IPS-20b (cell line): ENCODE data around the gene KRTAP10-8.
"Not testable (repeated sequence)": the region's sequence is repeated elsewhere in the genome, so short reads cannot be mapped to it uniquely, and the experiment has no call there.

Experiments used
- H3K27ac ChIP-seq: one replicate; pipeline ENCODE4 v1.5.1; 2013; ENCODE audit warnings: low read length
- H3K27me3 ChIP-seq: 2 replicates; pipeline ENCODE4 v1.6.1; 2013; ENCODE audit warnings: mild to moderate bottlenecking, low read length, inconsistent platforms; ENCODE audit not compliant: insufficient read depth
- H3K36me3 ChIP-seq: 2 replicates; pipeline ENCODE4 v1.6.1; 2013; ENCODE audit warnings: low read depth, mild to moderate bottlenecking, inconsistent platforms, low read length, moderate library complexity; ENCODE audit not compliant: insufficient read depth
- H3K4me1 ChIP-seq: 2 replicates; pipeline ENCODE4 v1.6.1; 2013; ENCODE audit warnings: mild to moderate bottlenecking, control low read depth, inconsistent platforms, low read length, moderate library complexity; ENCODE audit not compliant: insufficient read depth
- H3K4me3 ChIP-seq: 2 replicates; pipeline ENCODE4 v1.5.1; 2013; ENCODE audit warnings: mild to moderate bottlenecking, low read length, inconsistent platforms
- H3K9ac ChIP-seq: 2 replicates; pipeline ENCODE4 v1.6.1; 2013; ENCODE audit warnings: low read depth, mild to moderate bottlenecking, inconsistent platforms, low read length, moderate library complexity
- H3K9me3 ChIP-seq: 2 replicates; pipeline ENCODE4 v1.6.1; 2013; ENCODE audit warnings: mild to moderate bottlenecking, low read depth, low read length, inconsistent platforms; ENCODE audit not compliant: insufficient read depth

The KRTAP10-8 gene

GRCh38 chr21:44644878-44645277, 33.0 kb downstream of the KRTAP10-8 start:
- peaks cover 12% of the 10 kb centered on the region; the same call in 1 of the 2 replicates for H3K9me3 ChIP-seq
- H3K4me1 ChIP-seq, result no peaks in the 10 kb centered on the region
- no peak overlapping the region for H3K27ac ChIP-seq
- H3K36me3 ChIP-seq, result no peaks in the 10 kb centered on the region
- no peak overlapping the region for H3K4me3 ChIP-seq
- no peak overlapping the region for H3K9ac ChIP-seq
- H3K27me3 ChIP-seq, result no peaks in the 10 kb centered on the region

- peaks cover 12% of the 10 kb centered on the region; the same call in 1 of the 2 replicates for H3K9me3 ChIP-seq
- not testable (repeated sequence) for H3K27me3 ChIP-seq, H3K4me1 ChIP-seq, H3K36me3 ChIP-seq, H3K4me3 ChIP-seq, H3K9ac ChIP-seq, H3K27ac ChIP-seq
Observed at GRCh38 chr21:44646366-44647221, 34.7 kb downstream of the KRTAP10-8 start, which contains the start of gene KRTAP10-11. Gene KRTAP10-11 (plus strand): TSS chr21:44646414. CDS start chr21:44646459, 45 bp downstream.

GRCh38 chr21:44647222-44647552, 35.3 kb downstream of the KRTAP10-8 start:
- Histone ChIP-seq H3K4me3 (no peak overlapping the region), H3K36me3 (no peaks in the 10 kb centered on the region), H3K27me3 (no peaks in the 10 kb centered on the region), H3K9me3 (peaks cover 12% of the 10 kb centered on the region; the same call in 1 of the 2 replicates), H3K4me1 (no peaks in the 10 kb centered on the region), H3K9ac (no peak overlapping the region), H3K27ac (no peak overlapping the region)

- no peaks in the 10 kb centered on the region for H3K27me3 ChIP-seq
Observed at GRCh38 chr21:44648557-44649311, 36.9 kb downstream of the KRTAP10-8 start.

GRCh38 chr21:44649521-44650100, 37.7 kb downstream of the KRTAP10-8 start:
- Histone ChIP-seq H3K9me3 (peaks cover 7% of the 10 kb centered on the region; the same call in 1 of the 2 replicates), H3K4me1 (no peaks in the 10 kb centered on the region; the same call in 1 of the 2 replicates), H3K27me3 (no peaks in the 10 kb centered on the region)

More at GRCh38 chr21:44648557-44649311, 36.9 kb downstream of the KRTAP10-8 start:
- H3K4me3 ChIP-seq, result no peak overlapping the region
- H3K9ac ChIP-seq, result no peak overlapping the region
- H3K9me3 ChIP-seq, result peaks cover 12% of the 10 kb centered on the region; the same call in 1 of the 2 replicates
- H3K4me1 ChIP-seq, result no peaks in the 10 kb centered on the region; the same call in 1 of the 2 replicates
- H3K36me3 ChIP-seq, result no peaks in the 10 kb centered on the region
- H3K27ac ChIP-seq, result no peak overlapping the region

GRCh38 chr21:44650265-44650972, 38.5 kb downstream of the KRTAP10-8 start:
- no peak overlapping the region for H3K27ac ChIP-seq
- no peaks in the 10 kb centered on the region for H3K36me3 ChIP-seq
- no peaks in the 10 kb centered on the region for H3K9me3 ChIP-seq
- no peak overlapping the region for H3K4me3 ChIP-seq
- H3K27me3 ChIP-seq, result no peaks in the 10 kb centered on the region
- H3K9ac ChIP-seq, result no peak overlapping the region
- H3K4me1 ChIP-seq, result no peaks in the 10 kb centered on the region; the same call in 1 of the 2 replicates

More at GRCh38 chr21:44649521-44650100, 37.7 kb downstream of the KRTAP10-8 start:
- Histone ChIP-seq H3K36me3 (no peaks in the 10 kb centered on the region), H3K4me3 (no peak overlapping the region), H3K27ac (no peak overlapping the region), H3K9ac (no peak overlapping the region)

- Histone ChIP-seq H3K9ac (no peak overlapping the region), H3K27me3 (no peaks in the 10 kb centered on the region), H3K4me1 (no peaks in the 10 kb centered on the region; the same call in 1 of the 2 replicates), H3K9me3 (no peaks in the 10 kb centered on the region), H3K27ac (no peak overlapping the region), H3K36me3 (no peaks in the 10 kb centered on the region), H3K4me3 (no peak overlapping the region)
Observed at GRCh38 chr21:44650973-44651675, 39.2 kb downstream of the KRTAP10-8 start.

- H3K4me1 ChIP-seq, result no peaks in the 10 kb centered on the region; the same call in 1 of the 2 replicates
- no peaks in the 10 kb centered on the region for H3K36me3 ChIP-seq
Observed at GRCh38 chr21:44653123-44653522, 41.2 kb downstream of the KRTAP10-8 start.

GRCh38 chr21:44653656-44654575, 42.0 kb downstream of the KRTAP10-8 start:
- H3K4me1 ChIP-seq, result peaks cover under 1% of the 10 kb centered on the region; the same call in 1 of the 2 replicates

More at GRCh38 chr21:44653123-44653522, 41.2 kb downstream of the KRTAP10-8 start:
- Histone ChIP-seq H3K27me3 (no peaks in the 10 kb centered on the region), H3K4me3 (no peak overlapping the region), H3K9me3 (no peaks in the 10 kb centered on the region), H3K27ac (no peak overlapping the region), H3K9ac (no peak overlapping the region)

More at GRCh38 chr21:44653656-44654575, 42.0 kb downstream of the KRTAP10-8 start:
- Histone ChIP-seq H3K36me3 (no peaks in the 10 kb centered on the region), H3K9me3 (no peaks in the 10 kb centered on the region), H3K27me3 (no peaks in the 10 kb centered on the region), H3K4me3 (no peak overlapping the region), H3K9ac (no peak overlapping the region), H3K27ac (no peak overlapping the region)
